Activated CD8-positive, alpha-beta T cell treated with anti-CD3 and anti-CD28 coated beads for 36 hours (primary cell): Measurements from ENCODE around the gene EDNRA. TPM values are rescaled to one million over a fixed set of nuclear protein-coding genes. Genes with fewer than 3 reads are reported as not detected.

Experiments used
- ATAC-seq: fragments of 200-7000 bp; cut with Tn5 transposase; one replicate; pipeline ENCODE4 v1.10.0; 2021; ENCODE audit warnings: mild to moderate bottlenecking, moderate library complexity
- CTCF ChIA-PET: fragments of 350-600 bp; sonication (Branson Sonifier 250); formaldehyde crosslinking; loops from one replicate; lab custom pipeline; 2021; ENCODE audit warnings: antibody characterized with exemption; lab: Charles Lee
- POLR2A ChIA-PET: fragments of 350-600 bp; sonication (Branson Sonifier 250); formaldehyde crosslinking; loops from one replicate; lab custom pipeline; 2021; ENCODE audit warnings: antibody characterized with exemption; lab: Charles Lee
- DNase-seq: peaks from one replicate; pipeline ENCODE4 v3.0.0-alpha.2; 2020
- H3K27ac Mint-ChIP-seq: one replicate; pipeline ENCODE4 v1.8.0; 2021; ENCODE audit warnings: mild to moderate bottlenecking, mixed read lengths
- H3K27me3 Mint-ChIP-seq: one replicate; pipeline ENCODE4 v1.8.0; 2021; ENCODE audit warnings: mixed read lengths
- H3K36me3 Mint-ChIP-seq: one replicate; pipeline ENCODE4 v1.8.0; 2021; ENCODE audit warnings: low read depth, mixed read lengths
- H3K4me1 Mint-ChIP-seq: one replicate; pipeline ENCODE4 v1.8.0; 2021; ENCODE audit warnings: low read depth, mixed read lengths
- H3K4me3 Mint-ChIP-seq: one replicate; pipeline ENCODE4 v1.8.0; 2021; ENCODE audit warnings: mild to moderate bottlenecking, moderate library complexity, mixed read lengths
- H3K9me3 Mint-ChIP-seq: one replicate; pipeline ENCODE4 v1.8.0; 2021; ENCODE audit warnings: mixed read lengths
- CTCF ChIP-seq: fragments of 200-600 bp; IDR thresholded peaks from one replicate; pipeline ENCODE4 v1.8.0; 2022; ENCODE audit warnings: antibody characterized with exemption, mild to moderate bottlenecking
- intact Hi-C: fragments of 100-400 bp; cut with micrococcal nuclease; formaldehyde crosslinking; loops from one replicate; pipeline ENCODE4 v1.10.0; 2022
- total RNA-seq, 2 experiments: library from RNA; stranded (reverse); gene quantifications; one replicate each; pipeline ENCODE4 v1.2.3, GENCODE V29; 2021

The EDNRA gene
- total RNA-seq, 2 experiments from 2014 or later = not detected

GRCh38 chr4:147479376-147479775 is 1.5 kb upstream of the EDNRA start:
- Mint-ChIP-seq H3K9me3 (no peaks in the 10 kb centered on the region), H3K27ac (no peak overlapping the region), H3K27me3 (peaks cover 29% of the 10 kb centered on the region), H3K4me1 (no peaks in the 10 kb centered on the region), H3K4me3 (no peak overlapping the region), H3K36me3 (no peaks in the 10 kb centered on the region)
- CTCF ChIA-PET = no interaction called here
- no peak for ATAC-seq
- POLR2A ChIA-PET = no interaction called here
- no peak for DNase-seq
- intact Hi-C loops = no loop called here
- no peak for TF ChIP-seq CTCF

- Mint-ChIP-seq H3K4me3 (no peak overlapping the region), H3K9me3 (no peaks in the 10 kb centered on the region), H3K4me1 (no peaks in the 10 kb centered on the region), H3K36me3 (no peaks in the 10 kb centered on the region), H3K27ac (no peak overlapping the region), H3K27me3 (peaks cover 29% of the 10 kb centered on the region)
- ATAC-seq (no peak), DNase-seq (no peak)
- ChIA-PET POLR2A (no interaction called here), CTCF (no interaction called here)
- TF ChIP-seq CTCF = no peak
- intact Hi-C loops = no loop called here
These were observed 1.1 kb upstream of the EDNRA start for GRCh38 chr4:147479786-147480185.

DNA sequence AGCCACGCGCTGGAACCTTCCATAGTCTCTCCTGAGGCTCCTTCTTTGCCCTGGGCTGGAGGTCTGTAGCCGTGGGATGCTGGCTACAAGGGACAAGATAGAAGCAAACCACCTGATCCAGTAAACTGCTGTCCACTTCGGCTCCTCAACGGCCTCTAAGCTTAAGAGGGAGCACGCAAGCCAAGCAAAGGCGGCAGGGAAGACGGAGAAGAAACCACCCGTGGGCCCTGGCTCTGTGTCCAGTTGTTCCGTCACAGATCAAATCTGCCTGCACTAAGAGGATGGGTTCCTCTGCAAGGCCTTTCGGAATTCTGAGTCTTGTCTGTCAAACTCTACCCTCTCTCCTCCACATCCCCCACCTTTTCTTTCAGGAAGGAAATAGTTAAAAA is 401 bp upstream of the EDNRA start:
- no peak for ATAC-seq
- no peaks in the 10 kb centered on the region for H3K4me1 Mint-ChIP-seq
- H3K36me3 Mint-ChIP-seq = no peaks in the 10 kb centered on the region
- no peaks in the 10 kb centered on the region for H3K9me3 Mint-ChIP-seq
- no peak for TF ChIP-seq CTCF
- no peak for DNase-seq
- intact Hi-C loops = no loop called here
- peaks cover 28% of the 10 kb centered on the region for H3K27me3 Mint-ChIP-seq
- H3K4me3 Mint-ChIP-seq = no peak overlapping the region
- POLR2A ChIA-PET = no interaction called here
- CTCF ChIA-PET = no interaction called here
- H3K27ac Mint-ChIP-seq = no peak overlapping the region

GRCh38 chr4:147481577-147482109 is 746 bp downstream of the EDNRA start:
- intact Hi-C loops = no loop called here
- H3K4me3 Mint-ChIP-seq = no peak overlapping the region
- H3K27ac Mint-ChIP-seq = no peak overlapping the region
- no peak for DNase-seq
- no peaks in the 10 kb centered on the region for H3K36me3 Mint-ChIP-seq
- H3K4me1 Mint-ChIP-seq = no peaks in the 10 kb centered on the region
- ChIA-PET POLR2A (no interaction called here), CTCF (interaction anchor here (1.2 kb wide), 1 partner anchor 37 kb away, joined by 3 read pairs; no protein-coding TSS in a partner anchor)
- TF ChIP-seq CTCF = no peak
- no peaks in the 10 kb centered on the region for H3K9me3 Mint-ChIP-seq
- no peak for ATAC-seq
- peaks cover 26% of the 10 kb centered on the region for H3K27me3 Mint-ChIP-seq

DNA sequence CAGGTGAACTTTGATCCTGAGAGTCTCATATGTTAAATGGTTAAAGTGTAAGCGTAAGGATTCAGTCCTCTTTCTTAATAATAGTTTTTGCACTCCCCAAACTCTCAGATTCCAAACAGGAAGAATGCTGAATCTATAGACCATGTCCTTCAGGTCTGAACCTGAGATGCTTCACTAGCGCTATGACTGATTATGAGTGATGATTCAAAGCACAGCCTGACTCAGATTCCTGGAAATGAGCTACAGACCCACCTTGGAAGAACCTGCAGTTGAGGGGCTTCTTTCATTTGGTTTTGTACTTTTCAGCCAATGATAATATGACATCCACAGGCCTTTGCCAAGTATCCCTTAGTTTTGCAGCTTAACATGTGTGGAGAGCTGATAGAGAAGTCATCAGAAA is 1.4 kb downstream of the EDNRA start:
- ATAC-seq = no peak
- H3K4me1 Mint-ChIP-seq = no peaks in the 10 kb centered on the region
- no peak for TF ChIP-seq CTCF

More for the DNA sequence above, 1.4 kb downstream of the EDNRA start:
- intact Hi-C loops = no loop called here
- no peaks in the 10 kb centered on the region for H3K9me3 Mint-ChIP-seq
- peaks cover 25% of the 10 kb centered on the region for H3K27me3 Mint-ChIP-seq
- ChIA-PET CTCF (interaction anchor here (0.6 to 1.2 kb wide), 2 partner anchors 31 to 36 kb away, joined by 3 read pairs; no protein-coding TSS in a partner anchor), POLR2A (no interaction called here)
- H3K27ac Mint-ChIP-seq = no peak overlapping the region
- DNase-seq = no peak
- H3K36me3 Mint-ChIP-seq = no peaks in the 10 kb centered on the region
- H3K4me3 Mint-ChIP-seq = no peak overlapping the region
